GM06990 (cell line): ENCODE results near the gene LY86.

Source experiments
- DNase-seq: peaks from one replicate; pipeline ENCODE4 v3.0.0-alpha.2; 2011; ENCODE audit not compliant: insufficient read length; ENCODE audit errors: extremely low read depth
- H3K27me3 ChIP-seq: replicated peaks from 2 replicates; pipeline ENCODE4 v1.6.0; 2011; ENCODE audit warnings: low read length; ENCODE audit not compliant: control insufficient read depth, insufficient read depth
- H3K36me3 ChIP-seq: 2 replicates; pipeline ENCODE4 v1.5.1; 2011; ENCODE audit warnings: low read length; ENCODE audit not compliant: control insufficient read depth, insufficient read depth
- H3K4me3 ChIP-seq: replicated peaks from 2 replicates; pipeline ENCODE4 v1.5.1; 2011; ENCODE audit warnings: low read depth, mild to moderate bottlenecking, control low read depth, low read length
- CTCF ChIP-seq: IDR thresholded peaks from 2 replicates; pipeline ENCODE4 v1.5.1; 2011; ENCODE audit warnings: low read length, control low read depth, mild to moderate bottlenecking, inconsistent platforms; ENCODE audit not compliant: insufficient read depth, poor library complexity, severe bottlenecking

LY86 gene

GRCh38 chr6:6678811-6679210, 90.3 kb downstream of the LY86 start:
- H3K27me3 ChIP-seq = no peaks in the 10 kb centered on the region
- DNase-seq = no peak
- TF ChIP-seq CTCF = no peak
- no peaks in the 10 kb centered on the region for H3K36me3 ChIP-seq
- H3K4me3 ChIP-seq = no peak overlapping the region

DNA sequence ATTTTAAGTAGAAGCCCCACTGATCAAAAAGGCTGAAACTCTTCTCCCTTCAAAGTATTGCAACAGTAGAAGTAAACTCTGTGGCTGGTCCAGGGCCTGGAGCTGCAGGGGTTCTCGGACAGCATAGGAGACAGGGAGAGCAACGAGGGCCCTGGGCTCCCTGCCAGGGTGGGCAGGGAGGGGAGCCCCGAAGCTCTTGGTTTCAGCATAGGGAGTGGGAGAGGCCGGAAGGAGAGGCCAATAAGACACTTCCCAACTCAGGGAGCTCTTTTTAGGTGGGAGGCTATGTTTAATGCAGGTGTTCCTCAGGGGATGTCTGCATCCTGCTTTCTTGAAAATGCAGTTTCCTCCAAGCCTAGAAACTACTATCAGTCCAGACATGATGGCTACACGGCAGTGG, 91.1 kb downstream of the LY86 start:
- H3K36me3 ChIP-seq = no peaks in the 10 kb centered on the region
- H3K4me3 ChIP-seq = no peak overlapping the region
- no peaks in the 10 kb centered on the region for H3K27me3 ChIP-seq
- no peak for DNase-seq
- no peak for TF ChIP-seq CTCF

DNA sequence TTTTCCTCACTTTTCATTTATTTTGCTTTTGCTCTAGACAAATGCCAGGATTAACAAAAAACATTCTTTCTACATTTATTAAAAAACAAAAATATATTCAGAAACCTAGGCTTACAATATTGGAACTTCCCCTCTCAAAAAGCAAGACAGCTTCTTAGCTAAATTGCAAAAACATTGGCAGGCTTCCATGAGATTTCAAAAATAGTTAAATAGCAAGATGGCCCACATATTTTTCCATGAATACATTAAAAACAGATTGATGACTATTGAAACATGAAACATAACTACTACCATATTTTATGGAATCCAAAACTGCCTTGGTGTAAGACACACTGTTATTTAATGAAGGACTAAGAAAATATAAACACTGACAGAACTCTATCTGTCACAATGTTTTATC, 92.0 kb downstream of the LY86 start:
- H3K27me3 ChIP-seq = no peaks in the 10 kb centered on the region
- TF ChIP-seq CTCF = no peak
- no peak for DNase-seq
- no peaks in the 10 kb centered on the region for H3K36me3 ChIP-seq
- no peak overlapping the region for H3K4me3 ChIP-seq

DNA sequence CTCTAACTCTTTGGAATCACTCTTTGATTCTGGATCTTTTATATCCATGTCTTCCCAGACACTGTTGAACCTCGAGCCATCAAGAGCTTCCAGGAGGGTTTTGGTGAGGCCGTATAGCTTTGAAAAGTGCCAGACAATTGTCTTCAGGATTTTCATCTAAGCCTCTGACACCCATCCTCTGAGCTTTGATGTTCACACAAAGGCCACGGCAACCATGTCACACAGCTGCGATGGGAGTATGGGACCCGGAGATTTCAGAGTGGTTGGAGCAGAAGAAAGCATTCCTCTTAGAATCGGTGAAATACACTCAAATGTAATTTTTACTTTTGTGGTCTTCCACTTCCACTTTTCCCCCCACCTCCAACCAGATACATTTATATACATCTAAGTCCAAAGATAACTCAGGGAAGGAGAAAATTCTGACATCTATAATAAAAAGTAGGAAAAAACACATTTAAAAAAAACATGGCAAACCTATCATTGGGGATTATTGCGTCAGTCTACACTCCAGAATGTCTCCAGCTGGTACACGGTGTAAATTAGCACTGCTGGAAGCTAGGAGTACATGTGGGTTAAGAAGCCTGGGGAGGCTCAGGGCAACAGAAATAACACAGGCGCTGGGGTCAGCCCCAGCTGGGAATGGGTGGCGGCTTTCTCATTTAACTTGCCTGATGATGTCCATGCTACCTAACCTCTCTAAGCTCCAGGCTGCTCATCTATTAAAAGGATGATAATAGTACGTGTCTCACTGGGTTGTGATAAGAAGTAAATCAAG, 92.7 kb downstream of the LY86 start:
- TF ChIP-seq CTCF = no peak

DNA sequence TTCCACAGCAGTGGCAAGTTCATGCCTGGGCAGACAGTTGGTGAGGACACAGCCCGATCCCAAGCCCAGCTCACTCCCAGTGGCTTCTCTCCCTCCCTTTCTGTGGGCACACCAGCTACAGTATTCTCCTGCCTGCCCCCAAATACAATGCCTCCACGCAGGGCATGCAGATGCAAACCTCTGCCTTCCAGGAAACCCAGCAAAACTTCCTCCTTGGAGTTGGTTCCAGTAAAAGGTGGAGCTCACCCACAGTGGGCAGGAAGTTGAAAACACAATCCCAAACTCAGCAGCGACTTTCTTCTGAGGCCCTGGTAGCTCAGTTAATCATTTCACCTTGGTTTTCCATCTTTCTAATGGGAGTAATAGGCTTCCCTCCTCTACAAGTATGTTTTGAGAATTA, 93.7 kb downstream of the LY86 start:
- TF ChIP-seq CTCF = no peak
- H3K27me3 ChIP-seq = no peaks in the 10 kb centered on the region
- no peaks in the 10 kb centered on the region for H3K36me3 ChIP-seq
- DNase-seq = no peak
- H3K4me3 ChIP-seq = no peak overlapping the region

More for the DNA sequence above, 92.7 kb downstream of the LY86 start:
- H3K4me3 ChIP-seq = no peak overlapping the region
- H3K36me3 ChIP-seq = no peaks in the 10 kb centered on the region
- H3K27me3 ChIP-seq = no peaks in the 10 kb centered on the region
- DNase-seq = no peak
